Common myeloid progenitor, CD34-positive (primary cell): ENCODE results near the gene GPX2. TPM values are rescaled to one million over a fixed set of nuclear protein-coding genes. Genes with fewer than 3 reads are reported as not detected.
A peak's percentile ranks its signal among the peaks of the same experiment; 100 is the strongest.

Source experiments
- CTCF ChIA-PET: fragments of 350-600 bp; sonication (Branson Sonifier 250); formaldehyde crosslinking; loops from one replicate; lab custom pipeline; 2021; ENCODE audit warnings: antibody characterized with exemption; lab: Charles Lee
- POLR2A ChIA-PET: fragments of 350-600 bp; sonication (Branson Sonifier 250); formaldehyde crosslinking; loops from one replicate; lab custom pipeline; 2021; ENCODE audit warnings: antibody characterized with exemption; lab: Charles Lee
- DNase-seq, 3 donors: peaks; one replicate each; pipeline versions ENCODE4 v3.0.0 to v3.0.0-alpha.2; 2013
- H3K27ac ChIP-seq, 2 experiments: 1 replicate in 1 of 2; 2 replicates in 1 of 2; pipeline ENCODE4 v1.7.0; 2013; ENCODE audit warnings: inconsistent platforms in 2 of 2, low read length in 2 of 2, mild to moderate bottlenecking in 2 of 2, low read depth in 1 of 2, moderate library complexity in 1 of 2; ENCODE audit not compliant: severe bottlenecking in 2 of 2, insufficient read depth in 1 of 2, poor library complexity in 1 of 2
- H3K27me3 ChIP-seq, 5 experiments: replicated peaks in 2 of 5; 1 replicate in 3 of 5; 2 replicates in 2 of 5; pipeline versions ENCODE4 v1.6.1 to v1.7.0; 2013; ENCODE audit warnings: low read length in 4 of 5, mild to moderate bottlenecking in 2 of 5, moderate library complexity in 2 of 5, inconsistent platforms in 1 of 5; ENCODE audit not compliant: insufficient read depth in 5 of 5, control insufficient read depth in 4 of 5
- H3K36me3 ChIP-seq, 4 experiments: 1 replicate in 2 of 4; 2 replicates in 2 of 4; pipeline versions ENCODE4 v1.6.1 to v1.7.0; 2013; ENCODE audit warnings: low read length in 3 of 4, control low read depth in 1 of 4, mild to moderate bottlenecking in 1 of 4; ENCODE audit not compliant: control insufficient read depth in 4 of 4, insufficient read depth in 4 of 4
- H3K4me1 ChIP-seq, 4 experiments: 1 replicate in 3 of 4; 2 replicates in 1 of 4; pipeline versions ENCODE4 v1.6.1 to v1.7.1; 2013; ENCODE audit warnings: low read length in 3 of 4, mild to moderate bottlenecking in 3 of 4, control low read depth in 1 of 4, inconsistent platforms in 1 of 4, moderate library complexity in 1 of 4; ENCODE audit not compliant: control insufficient read depth in 4 of 4, insufficient read depth in 4 of 4; ENCODE audit errors: control extremely low read depth in 1 of 4
- H3K4me3 ChIP-seq, 7 experiments: 1 replicate in 4 of 7; 2 replicates in 3 of 7; pipeline versions ENCODE4 v1.5.1 to v1.7.0; 2013; ENCODE audit warnings: mild to moderate bottlenecking in 7 of 7, low read length in 6 of 7, moderate library complexity in 6 of 7, inconsistent platforms in 2 of 7, low read depth in 2 of 7, control low read depth in 1 of 7; ENCODE audit not compliant: insufficient read depth in 4 of 7, control insufficient read depth in 1 of 7; ENCODE audit errors: extremely low read depth in 1 of 7
- H3K9me3 ChIP-seq, 5 experiments: 1 replicate in 4 of 5; 2 replicates in 1 of 5; pipeline versions ENCODE4 v1.6.1 to v1.7.1; 2013; ENCODE audit warnings: low read length in 4 of 5, mild to moderate bottlenecking in 2 of 5, inconsistent platforms in 1 of 5, low read depth in 1 of 5, moderate library complexity in 1 of 5; ENCODE audit not compliant: control insufficient read depth in 4 of 5, insufficient read depth in 2 of 5; ENCODE audit errors: control extremely low read depth in 1 of 5
- WGBS: methylation state at CpG from one replicate; pipeline ENCODE4 v1.1.5; 2013; ENCODE audit not compliant: insufficient coverage; 5-methylcytosine and 5-hydroxymethylcytosine counted together
- polyA plus RNA-seq: library from polyadenylated mRNA; unstranded; fragments of 120-200 nt; gene quantifications from one replicate; pipeline ENCODE4 v1.2.1, GENCODE V29; 2013

GPX2 gene
- 0.50 TPM for polyA plus RNA-seq

- POLR2A ChIA-PET, result no interaction called here
- Histone ChIP-seq H3K4me1 (peaks cover 4 to 21% (median 15%) of the 10 kb centered on the region in 4 experiments), H3K27ac (no peak within 1 kb of the TSS), H3K9me3 (no peaks in the 10 kb centered on the region), H3K27me3 (no peaks in the 10 kb centered on the region), H3K4me3 (no peak within 1 kb of the TSS), H3K36me3 (peaks cover 0 to 40% (median 19%) of the 10 kb centered on the region in 4 experiments)
- CTCF ChIA-PET, result interaction anchor here (1.1 to 4.3 kb wide), 4 partner anchors 12 to 119 kb away, joined by 5 to 14 read pairs (median 6); no protein-coding TSS in a partner anchor
- DNase-seq, result no peak
- WGBS, result 82% methylated on average over 9 of the region's 13 CpGs
These were observed at the start of gene GPX2 for GRCh38 chr14:64942531-64943111. Gene GPX2, minus strand, starts transcription at chr14:64942745. Its CDS starts 19 bp downstream, at chr14:64942726.

- DNase-seq, result peak in 1 of 3 donors; percentile 48
- no peaks in the 10 kb centered on the region for H3K9me3 ChIP-seq
- peaks cover 20 to 74% (median 52%) of the 10 kb centered on the region in 4 experiments for H3K4me1 ChIP-seq
- H3K36me3 ChIP-seq, result no peaks in the 10 kb centered on the region
- H3K27me3 ChIP-seq, result no peaks in the 10 kb centered on the region
- H3K4me3 ChIP-seq, result no peak overlapping the region
- no peak overlapping the region for H3K27ac ChIP-seq
- POLR2A ChIA-PET, result interaction anchor here (0.7 kb wide), 1 partner anchor 10 kb away, joined by 3 read pairs; no protein-coding TSS in a partner anchor
- CTCF ChIA-PET, result interaction anchor here (0.6 to 16.2 kb wide), 4 partner anchors 10 to 99 kb away, joined by 3 to 236 read pairs (median 6); no protein-coding TSS in a partner anchor
- 100% methylated on average over 4 of the region's 4 CpGs for WGBS
These were observed 48.4 kb upstream of the GPX2 start for GRCh38 chr14:64990939-64991338.

GRCh38 chr14:64990296-64990695 is 47.8 kb upstream of the GPX2 start:
- DNase-seq, result peak; percentile 45 to 92 (median 88)
- H3K4me3 ChIP-seq, result peak overlapping the region in 3 of 7 experiments; percentile 15 to 29 (median 19)
- 0% methylated on average over 1 of the region's 3 CpGs for WGBS
- H3K9me3 ChIP-seq, result no peaks in the 10 kb centered on the region
- CTCF ChIA-PET, result interaction anchor here (0.7 to 16.2 kb wide), 7 partner anchors 9 to 98 kb away, joined by 3 to 236 read pairs (median 4); no protein-coding TSS in a partner anchor
- no peak overlapping the region for H3K27ac ChIP-seq
- POLR2A ChIA-PET, result interaction anchor here (0.7 kb wide), 1 partner anchor 10 kb away, joined by 3 read pairs; no protein-coding TSS in a partner anchor
- H3K4me1 ChIP-seq, result peaks cover 20 to 74% (median 52%) of the 10 kb centered on the region in 4 experiments
- no peaks in the 10 kb centered on the region for H3K36me3 ChIP-seq
- no peaks in the 10 kb centered on the region for H3K27me3 ChIP-seq

- no peak for DNase-seq
- peaks cover 9 to 59% (median 36%) of the 10 kb centered on the region in 4 experiments for H3K4me1 ChIP-seq
These were observed 44.9 kb upstream of the GPX2 start for GRCh38 chr14:64987438-64987767.

GRCh38 chr14:64986648-64987437 is 44.3 kb upstream of the GPX2 start, which contains the start of gene FNTB:
Gene FNTB, plus strand, starts transcription at chr14:64986895. Its CDS starts 59 bp downstream, at chr14:64986954.
- POLR2A ChIA-PET, result interaction anchor here (0.5 to 0.6 kb wide), 2 partner anchors 34 to 332 kb away, joined by 4 read pairs; no protein-coding TSS in a partner anchor
- H3K27ac ChIP-seq, result peak within 1 kb of the TSS; percentile 36 to 77
- peak; percentile 97 to 99 (median 98) for DNase-seq
- no peaks in the 10 kb centered on the region for H3K36me3 ChIP-seq
- peak within 1 kb of the TSS; percentile 85 to 97 (median 93) for H3K4me3 ChIP-seq
- peaks cover 9 to 53% (median 36%) of the 10 kb centered on the region in 4 experiments for H3K4me1 ChIP-seq
- H3K27me3 ChIP-seq, result no peaks in the 10 kb centered on the region
- under 1% methylated on average over 59 of the region's 65 CpGs for WGBS
- no peaks in the 10 kb centered on the region for H3K9me3 ChIP-seq
- CTCF ChIA-PET, result interaction anchor here (0.7 to 16.2 kb wide), 14 partner anchors 11 to 289 kb away, joined by 3 to 236 read pairs (median 3); no protein-coding TSS in a partner anchor

More at GRCh38 chr14:64987438-64987767, 44.9 kb upstream of the GPX2 start:
- H3K27me3 ChIP-seq, result no peaks in the 10 kb centered on the region
- no peaks in the 10 kb centered on the region for H3K9me3 ChIP-seq
- H3K36me3 ChIP-seq, result no peaks in the 10 kb centered on the region
- CTCF ChIA-PET, result interaction anchor here (0.7 to 16.2 kb wide), 10 partner anchors 11 to 290 kb away, joined by 3 to 236 read pairs (median 3); no protein-coding TSS in a partner anchor
- H3K4me3 ChIP-seq, result peak overlapping the region; percentile 85 to 97 (median 93)
- WGBS, result 6% methylated on average over 6 of the region's 8 CpGs
- peak overlapping the region; percentile 36 to 77 for H3K27ac ChIP-seq
- POLR2A ChIA-PET, result no interaction called here

- 19% methylated on average over 7 of the region's 15 CpGs for WGBS
- Histone ChIP-seq H3K9me3 (no peaks in the 10 kb centered on the region), H3K4me1 (peaks cover 4 to 23% (median 16%) of the 10 kb centered on the region in 4 experiments), H3K27ac (no peak overlapping the region), H3K36me3 (no peaks in the 10 kb centered on the region), H3K4me3 (peak overlapping the region in 5 of 7 experiments; percentile 33 to 68 (median 51)), H3K27me3 (no peaks in the 10 kb centered on the region)
- DNase-seq, result peak; percentile 67 to 83 (median 77)
- ChIA-PET CTCF (interaction anchor here (0.8 to 16.2 kb wide), 12 partner anchors 8 to 161 kb away, joined by 3 to 236 read pairs (median 4); no protein-coding TSS in a partner anchor), POLR2A (no interaction called here)
These were observed 41.1 kb upstream of the GPX2 start for GRCh38 chr14:64983439-64984310.
